ENCODE measurements around the gene RXRB.
A peak's percentile ranks its signal among the peaks of the same experiment; 100 is the strongest.

The RXRB gene

GRCh38 chr6:33211666-33212422, 11.4 kb upstream of the RXRB start:
- no peak for DNase-seq

GRCh38 chr6:33211136-33211535, 10.7 kb upstream of the RXRB start:
- DNase-seq: no peak

DNA sequence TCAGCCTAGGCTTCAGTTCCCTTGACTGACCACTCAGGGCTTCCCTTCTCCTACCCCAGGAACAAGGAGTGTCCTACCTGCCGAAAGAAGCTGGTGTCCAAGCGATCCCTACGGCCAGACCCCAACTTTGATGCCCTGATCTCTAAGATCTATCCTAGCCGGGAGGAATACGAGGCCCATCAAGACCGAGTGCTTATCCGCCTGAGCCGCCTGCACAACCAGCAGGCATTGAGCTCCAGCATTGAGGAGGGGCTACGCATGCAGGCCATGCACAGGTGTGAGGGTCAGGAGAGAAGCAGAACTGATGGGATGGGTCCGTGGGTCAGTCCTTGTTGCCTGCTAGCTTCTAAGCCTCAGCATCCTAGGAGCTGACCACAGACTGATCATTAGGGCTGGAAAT, 9.4 kb upstream of the RXRB start:
- no peak for DNase-seq

DNA sequence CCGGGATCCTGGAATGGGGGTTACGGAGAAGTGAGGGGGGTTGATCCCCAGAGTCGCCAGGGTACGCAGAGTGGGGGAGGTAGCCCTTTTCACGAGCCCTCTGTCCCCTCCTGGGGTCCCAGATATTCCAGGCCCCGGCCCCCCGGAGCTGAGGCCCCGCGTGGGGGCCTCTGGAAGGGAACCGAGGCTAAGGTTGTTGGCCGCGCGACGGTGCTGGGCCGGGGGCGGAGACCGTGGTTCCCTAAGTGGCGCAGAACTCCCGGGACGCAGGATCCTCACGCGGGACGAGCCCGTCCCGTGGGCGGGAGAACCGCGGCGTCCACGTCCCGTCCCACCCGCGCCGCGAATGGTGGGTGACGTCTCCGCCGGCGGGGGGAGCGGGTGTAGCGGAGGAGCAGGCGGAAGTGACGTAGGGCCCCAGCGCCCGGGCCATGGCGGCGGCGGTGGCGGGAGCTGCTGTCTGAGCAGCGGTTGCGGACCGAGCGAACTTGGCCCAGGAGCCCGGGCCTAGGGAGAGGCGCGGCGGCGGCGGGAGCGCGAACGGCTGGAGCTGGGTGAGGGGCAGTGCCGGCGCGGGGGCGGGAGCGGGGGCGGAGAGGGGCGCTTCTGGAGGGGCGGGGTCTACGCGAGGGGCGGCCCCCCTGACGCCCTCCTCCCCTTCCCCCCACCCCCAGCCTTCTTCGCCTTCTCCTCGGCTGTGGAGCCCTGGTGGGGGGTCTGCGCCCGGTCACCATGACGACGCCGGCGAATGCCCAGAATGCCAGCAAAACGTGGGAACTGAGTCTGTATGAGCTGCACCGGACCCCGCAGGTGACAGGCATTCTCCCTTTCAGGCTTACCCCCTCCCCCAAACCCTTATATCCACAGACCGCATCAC, 7.9 kb upstream of the RXRB start, which contains the start of gene RING1:
RING1 (plus strand) TSS at position 410 of the 877 bp plus-strand sequence; CDS start at position 733, 323 bp downstream.
- DNase-seq: peak; percentile 84

DNA sequence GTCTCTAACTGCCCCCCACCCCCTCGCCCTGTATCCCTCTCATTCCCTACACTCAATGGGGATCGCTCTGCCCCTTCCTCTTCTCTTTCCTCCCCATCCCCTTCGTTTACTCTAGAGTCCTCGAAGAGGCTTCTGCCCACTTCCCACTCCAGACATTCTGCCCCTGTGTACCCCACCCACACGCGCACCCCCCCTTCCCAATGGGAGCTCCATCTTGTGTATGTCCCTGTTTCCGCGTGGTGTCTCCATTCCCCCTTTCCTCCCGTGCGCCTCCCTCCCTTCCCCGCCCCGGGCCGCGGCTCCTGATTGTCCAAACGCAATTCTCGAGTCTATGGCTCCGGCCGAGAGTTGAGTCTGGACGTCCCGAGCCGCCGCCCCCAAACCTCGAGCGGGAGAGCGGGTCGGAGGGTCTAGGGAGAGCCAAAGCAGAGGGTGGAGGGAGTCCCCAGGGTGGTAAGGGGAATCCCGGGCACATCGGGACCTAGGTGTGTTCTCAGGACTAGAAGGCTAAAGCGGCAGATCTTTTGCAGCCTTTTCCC, 7.2 kb upstream of the RXRB start:
- DNase-seq: no peak

- no peak for DNase-seq
Observed at GRCh38 chr6:33206864-33207551, 6.5 kb upstream of the RXRB start.

GRCh38 chr6:33206027-33206863, 5.8 kb upstream of the RXRB start:
- DNase-seq: no peak

DNA sequence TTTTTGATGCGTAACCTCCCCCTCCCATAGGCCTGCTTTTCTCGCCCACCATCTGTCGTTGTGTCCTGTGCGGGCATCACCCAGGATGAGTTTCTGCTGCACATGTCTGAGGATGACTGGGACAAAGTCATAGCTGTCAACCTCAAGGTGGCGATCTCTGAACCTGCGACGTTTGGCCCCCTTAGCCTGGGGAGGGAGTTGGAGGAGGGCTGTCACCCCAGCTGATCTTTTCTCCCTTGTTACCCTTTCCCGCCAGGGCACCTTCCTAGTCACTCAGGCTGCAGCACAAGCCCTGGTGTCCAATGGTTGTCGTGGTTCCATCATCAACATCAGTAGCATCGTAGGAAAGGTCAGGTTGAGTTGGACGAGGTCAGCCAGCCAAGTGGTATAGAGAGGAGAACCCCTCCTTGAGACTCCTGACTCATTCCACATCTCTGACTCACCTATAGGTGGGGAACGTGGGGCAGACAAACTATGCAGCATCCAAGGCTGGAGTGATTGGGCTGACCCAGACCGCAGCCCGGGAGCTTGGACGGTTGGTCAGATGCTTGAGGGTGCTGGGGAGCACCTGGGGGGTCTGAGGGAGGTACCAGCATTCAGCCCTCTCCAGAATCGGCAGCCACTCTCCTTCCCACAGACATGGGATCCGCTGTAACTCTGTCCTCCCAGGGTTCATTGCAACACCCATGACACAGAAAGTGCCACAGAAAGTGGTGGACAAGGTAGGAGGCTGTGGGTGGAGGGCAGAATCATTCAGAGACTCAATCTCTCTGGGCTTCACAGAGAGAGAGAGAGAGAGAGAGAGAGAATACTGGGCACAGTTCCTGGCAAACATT, 4.9 kb upstream of the RXRB start:
- no peak for DNase-seq

GRCh38 chr6:33204415-33205190, 4.1 kb upstream of the RXRB start, which contains the start of gene HSD17B8:
HSD17B8 (plus strand) TSS chr6:33204655; CDS start chr6:33204669, 14 bp downstream.
- DNase-seq: peak; percentile 92

- no peak for DNase-seq
Observed at GRCh38 chr6:33204165-33204414, 3.6 kb upstream of the RXRB start.

- no peak for DNase-seq
Observed at GRCh38 chr6:33203443-33204164, 3.1 kb upstream of the RXRB start.

DNA sequence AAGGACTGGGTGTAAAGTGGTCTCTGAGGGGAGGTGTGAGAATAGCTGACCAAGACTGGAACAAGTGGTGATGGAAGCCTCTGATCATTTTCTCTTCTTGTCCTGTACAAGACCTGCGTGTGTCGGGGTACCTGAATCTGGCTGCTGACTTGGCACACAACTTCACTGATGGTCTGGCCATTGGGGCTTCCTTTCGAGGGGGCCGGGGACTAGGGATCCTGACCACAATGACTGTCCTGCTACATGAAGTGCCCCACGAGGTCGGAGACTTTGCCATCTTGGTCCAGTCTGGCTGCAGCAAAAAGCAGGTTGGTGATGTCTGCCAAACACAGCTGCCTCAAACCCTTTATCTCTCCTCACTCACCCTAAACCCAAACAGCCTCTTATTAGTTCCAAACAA, 2.3 kb upstream of the RXRB start:
- DNase-seq: no peak

- DNase-seq: no peak
Observed at GRCh38 chr6:33201935-33202334, 1.5 kb upstream of the RXRB start.

GRCh38 chr6:33201147-33201545, 681 bp upstream of the RXRB start:
- no peak for DNase-seq

GRCh38 chr6:33199687-33200218, 712 bp downstream of the RXRB start:
- DNase-seq: peak; percentile 69

DNA sequence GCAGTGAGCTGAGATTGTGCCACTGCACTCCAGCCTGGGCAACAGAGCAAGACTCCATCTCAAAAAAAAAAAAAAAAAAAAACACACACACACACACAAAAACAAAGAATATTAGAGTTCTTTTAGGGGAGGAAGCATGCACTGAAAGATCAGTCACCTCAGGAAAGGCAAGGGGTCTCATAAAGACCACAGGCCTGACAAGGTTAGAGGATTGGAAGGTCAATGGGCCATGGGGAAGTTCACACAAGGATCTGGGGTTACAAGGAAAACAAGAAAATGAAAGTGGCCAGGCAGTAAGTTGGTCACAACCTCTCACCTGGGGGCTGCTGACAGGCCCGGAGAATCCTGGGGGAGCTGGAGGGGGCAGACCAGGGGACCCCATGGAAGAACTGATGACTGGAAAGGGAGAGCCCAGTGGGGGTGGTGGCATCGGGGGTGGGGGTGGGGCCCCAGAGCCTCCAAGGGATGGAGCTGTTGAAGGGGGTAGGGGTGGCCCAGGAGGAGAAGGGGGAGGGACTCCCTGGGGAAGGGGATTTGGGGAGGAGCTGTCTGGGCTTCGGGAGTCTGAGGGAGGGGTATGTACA, 1.5 kb downstream of the RXRB start:
- DNase-seq: no peak

DNA sequence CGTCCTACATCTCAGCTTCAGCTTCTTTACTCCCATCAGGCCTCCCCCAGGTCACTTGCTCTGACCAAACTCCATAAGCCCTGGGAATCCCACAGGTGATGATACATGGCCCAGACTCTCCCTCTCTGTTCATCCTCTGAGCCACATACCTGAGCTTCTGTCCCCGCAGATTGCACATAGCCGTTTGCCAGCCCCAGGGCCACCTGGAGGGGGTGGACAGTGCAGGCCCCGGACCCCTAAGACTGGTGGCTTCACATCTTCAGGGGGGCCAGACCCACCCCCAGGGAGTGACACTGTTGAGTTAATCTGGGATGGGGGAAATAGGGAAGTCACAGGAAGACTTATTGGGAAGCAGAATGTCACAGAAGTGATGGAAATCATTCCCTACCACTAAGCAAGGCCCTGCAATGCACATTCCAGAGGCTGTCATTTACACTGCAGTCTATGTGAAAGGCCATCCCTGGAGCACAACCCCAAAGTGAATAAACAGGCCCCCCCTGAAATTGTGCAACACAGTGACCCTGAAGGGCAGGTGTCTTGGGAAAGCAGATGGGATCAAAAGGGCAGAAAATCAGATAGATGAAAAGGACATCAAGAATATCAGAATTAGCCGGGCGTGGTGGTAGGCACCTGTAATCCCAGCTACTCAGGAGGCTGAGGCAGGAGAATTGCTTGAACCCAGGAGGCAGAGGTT, 2.2 kb downstream of the RXRB start:
- no peak for DNase-seq

DNA sequence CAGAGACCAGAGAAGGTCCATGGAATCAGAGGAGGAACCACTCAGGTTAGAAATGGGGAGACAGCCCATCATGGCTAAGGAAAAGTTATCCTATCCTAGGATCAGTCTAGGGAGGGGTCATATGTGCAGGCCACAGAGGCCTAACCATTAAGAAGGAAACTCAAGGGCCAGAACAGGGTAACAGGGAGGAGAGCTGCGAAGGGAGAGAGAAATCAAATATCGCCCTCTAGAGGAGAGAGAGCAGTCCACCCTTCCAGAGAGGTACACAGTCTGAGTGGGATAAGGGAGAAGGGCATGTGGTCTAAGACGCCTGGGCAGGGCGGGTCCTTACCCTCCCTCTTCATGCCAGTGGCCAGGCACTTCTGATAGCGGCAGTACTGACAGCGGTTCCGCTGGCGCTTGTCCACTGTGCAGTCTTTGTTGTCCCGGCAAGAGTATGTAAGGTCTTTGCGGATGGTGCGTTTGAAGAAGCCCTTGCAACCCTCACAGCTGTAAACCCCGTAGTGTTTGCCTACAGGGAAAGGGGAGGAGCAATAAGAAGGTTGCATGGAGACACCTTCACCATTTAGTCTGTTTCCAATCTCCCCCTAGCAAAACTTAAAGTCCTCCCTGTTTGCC, 2.9 kb downstream of the RXRB start:
- DNase-seq: no peak

Data from stimulated activated CD4-positive, alpha-beta T cell treated with anti-CD3 and anti-CD28 coated beads, Interleukin-12 subunit alpha, Interleukin-12 subunit beta, amount 100 ng/mL, for 4 hours (primary cell).